Upper lobe of left lung (tissue), 6 donors: ENCODE results near the gene KCNAB1. TPM values are rescaled to one million over a fixed set of nuclear protein-coding genes. Genes with fewer than 3 reads are reported as not detected.

Experiments used
- ATAC-seq, 2 donors: fragments of 200-7000 bp; cut with Tn5 transposase; one replicate each; pipeline ENCODE4 v1.9.1; 2022; ENCODE audit warnings: mild to moderate bottlenecking in 2 of 2, moderate library complexity in 2 of 2; ENCODE audit not compliant: low FRiP score in 2 of 2
- DNase-seq, 2 donors: peaks; one replicate each; pipeline ENCODE4 v3.0.0-alpha.2; 2019 to 2020
- H3K27ac ChIP-seq, 4 donors: fragments of 200-600 bp; sonication (generic); one replicate each; pipeline ENCODE4 v1.5.1; 2016 to 2019
- H3K27me3 ChIP-seq, 4 donors: fragments of 200-600 bp; sonication (generic); one replicate each; pipeline ENCODE4 v1.5.1; 2017 to 2019
- H3K36me3 ChIP-seq, 4 donors: fragments of 200-600 bp; sonication (generic); one replicate each; pipeline ENCODE4 v1.5.1; 2016 to 2019
- H3K4me1 ChIP-seq, 4 donors: fragments of 200-600 bp; sonication (generic); one replicate each; pipeline ENCODE4 v1.5.1; 2018 to 2019
- H3K4me3 ChIP-seq, 4 donors: fragments of 200-600 bp; sonication (generic); one replicate each; pipeline ENCODE4 v1.5.1; 2017 to 2019; ENCODE audit warnings: mild to moderate bottlenecking in 2 of 4, moderate library complexity in 1 of 4
- H3K9me3 ChIP-seq, 4 donors: fragments of 200-600 bp; sonication (generic); one replicate each; pipeline ENCODE4 v1.5.1; 2018 to 2019
- CTCF ChIP-seq, 6 experiments: fragments of 450-650 bp in 4 of 6; fragments of 200-600 bp in 2 of 6; sonication (generic) in 2 of 6; IDR thresholded peaks; one replicate each; pipeline ENCODE4 v1.5.1; 2016 to 2019; ENCODE audit warnings: antibody characterized with exemption in 6 of 6
- EP300 ChIP-seq, 4 donors: sonication (generic); formaldehyde crosslinking; IDR thresholded peaks; one replicate each; pipeline ENCODE4 v1.5.1; 2017; ENCODE audit warnings: antibody characterized with exemption in 4 of 4, control low read depth in 2 of 4
- POLR2A ChIP-seq, 4 donors: fragments of 450-650 bp; IDR thresholded peaks; one replicate each; pipeline ENCODE4 v1.5.1; 2016 to 2017; ENCODE audit warnings: antibody characterized with exemption in 4 of 4, mild to moderate bottlenecking in 2 of 4
- POLR2AphosphoS5 ChIP-seq, 2 donors: sonication (generic); formaldehyde crosslinking; IDR thresholded peaks; one replicate each; pipeline ENCODE4 v1.5.1; 2017; ENCODE audit warnings: antibody characterized with exemption in 2 of 2
- WGBS, 2 donors: methylation state at CpG; one replicate each; pipeline ENCODE4 v1.1.5; 2017 to 2018; 5-methylcytosine and 5-hydroxymethylcytosine counted together
- total RNA-seq, 6 donors: library from RNA; depleted of rRNA in 4 of 6; stranded (reverse); fragments of >200 nt in 4 of 6; gene quantifications; one replicate each; pipeline versions ENCODE4 v1.1.0 to v1.2.1, GENCODE V29; 2016 to 2021
- donor health status: DM: no; HTN: no; CAD: no; lungs with moderate emphysema.
- donor health status: DM: no; HTN: yes; CAD: no; lungs with severe emphysema.

Gene KCNAB1
- total RNA-seq, 6 donors from 2014 or later: 0.79 to 5.2 (median 3.0) TPM

GRCh38 chr3:156236556-156237260 is 116.3 kb downstream of the KCNAB1 start:
- WGBS, 2 donors: 71 to 78% methylated on average over 3 of the region's 3 CpGs
- no peak overlapping the region for H3K27ac ChIP-seq
- H3K9me3 ChIP-seq: no peaks in the 10 kb centered on the region
- no peaks in the 10 kb centered on the region for H3K4me1 ChIP-seq
- no peaks in the 10 kb centered on the region for H3K27me3 ChIP-seq
- TF ChIP-seq POLR2AphosphoS5 (IDR thresholded peaks at IDR 0.05) (no peak), POLR2A (IDR thresholded peaks at IDR 0.05) (no peak), EP300 (IDR thresholded peaks at IDR 0.05) (no peak), CTCF (IDR thresholded peaks at IDR 0.05) (no peak)
- H3K4me3 ChIP-seq: no peak overlapping the region
- ATAC-seq: no peak
- no peaks in the 10 kb centered on the region for H3K36me3 ChIP-seq
- no peak for DNase-seq

- DNase-seq (no peak), ATAC-seq (no peak)
- Histone ChIP-seq H3K4me1 (no peaks in the 10 kb centered on the region), H3K36me3 (no peaks in the 10 kb centered on the region), H3K27me3 (no peaks in the 10 kb centered on the region), H3K27ac (no peak overlapping the region), H3K4me3 (no peak overlapping the region), H3K9me3 (no peaks in the 10 kb centered on the region)
- 68 to 69% methylated on average over 5 of the region's 5 CpGs for WGBS, 2 donors
- TF ChIP-seq CTCF (IDR thresholded peaks at IDR 0.05): no peak
- TF ChIP-seq POLR2AphosphoS5 (IDR thresholded peaks at IDR 0.05): no peak
- TF ChIP-seq POLR2A (IDR thresholded peaks at IDR 0.05): no peak
- no peak for TF ChIP-seq EP300 (IDR thresholded peaks at IDR 0.05)
Observed at GRCh38 chr3:156240642-156241041, 120.3 kb downstream of the KCNAB1 start.

GRCh38 chr3:156246961-156247725 is 126.8 kb downstream of the KCNAB1 start:
- Histone ChIP-seq H3K4me3 (no peak overlapping the region), H3K27ac (no peak overlapping the region), H3K36me3 (no peaks in the 10 kb centered on the region), H3K4me1 (no peaks in the 10 kb centered on the region), H3K27me3 (no peaks in the 10 kb centered on the region), H3K9me3 (no peaks in the 10 kb centered on the region)
- no peak for ATAC-seq
- DNase-seq: no peak
- TF ChIP-seq CTCF (IDR thresholded peaks at IDR 0.05): no peak
- TF ChIP-seq EP300 (IDR thresholded peaks at IDR 0.05): no peak
- TF ChIP-seq POLR2AphosphoS5 (IDR thresholded peaks at IDR 0.05): no peak
- no peak for TF ChIP-seq POLR2A (IDR thresholded peaks at IDR 0.05)
- 80 to 87% methylated on average over 5 of the region's 5 CpGs for WGBS, 2 donors

GRCh38 chr3:156250550-156250949 is 130.2 kb downstream of the KCNAB1 start:
- no peak overlapping the region for H3K4me3 ChIP-seq
- H3K9me3 ChIP-seq: no peaks in the 10 kb centered on the region
- no peak for TF ChIP-seq CTCF (IDR thresholded peaks at IDR 0.05)
- TF ChIP-seq POLR2A (IDR thresholded peaks at IDR 0.05): no peak
- TF ChIP-seq POLR2AphosphoS5 (IDR thresholded peaks at IDR 0.05): no peak
- no peak overlapping the region for H3K27ac ChIP-seq
- 88 to 96% methylated on average over 1 of the region's 1 CpG for WGBS, 2 donors
- ATAC-seq (no peak), DNase-seq (no peak)
- no peaks in the 10 kb centered on the region for H3K4me1 ChIP-seq
- H3K27me3 ChIP-seq: no peaks in the 10 kb centered on the region
- no peaks in the 10 kb centered on the region for H3K36me3 ChIP-seq
